ENCODE results near the gene HERPUD2. TPM values are rescaled to one million over a fixed set of nuclear protein-coding genes. Genes with fewer than 3 reads are reported as not detected.
"Not testable (repeated sequence)": the region's sequence is repeated elsewhere in the genome, so short reads cannot be mapped to it uniquely, and the experiment has no call there.

HERPUD2 gene
- total and polyA plus RNA-seq, 11 donors: 6.4 to 26.3 (median 16.5) TPM

- Histone ChIP-seq H3K4me1 (peaks cover 0 to 24% (median 7%) of the 10 kb centered on the region in 12 donors), H3K27me3 (no peaks in the 10 kb centered on the region), H3K9me3 (no peaks in the 10 kb centered on the region), H3K36me3 (peaks cover 0 to 44% (median 24%) of the 10 kb centered on the region in 9 donors), H3K4me3 (no peak overlapping the region), H3K27ac (no peak overlapping the region)
- ATAC-seq (no peak), DNase-seq (no peak)
- intact Hi-C loops (cut with DNase I): no loop called here
- TF ChIP-seq POLR2A (IDR thresholded peaks at IDR 0.05) (no peak), CTCF (IDR thresholded peaks at IDR 0.05) (no peak)
- WGBS, 4 donors: 79 to 88% (median 84%) methylated on average over 3 of the region's 3 CpGs
These were observed 23.9 kb downstream of the HERPUD2 start for GRCh38 chr7:35670856-35671569.

- ATAC-seq; intact Hi-C loops (cut with DNase I): not testable (repeated sequence)
These were observed 34.5 kb downstream of the HERPUD2 start for GRCh38 chr7:35660411-35660810.

DNA sequence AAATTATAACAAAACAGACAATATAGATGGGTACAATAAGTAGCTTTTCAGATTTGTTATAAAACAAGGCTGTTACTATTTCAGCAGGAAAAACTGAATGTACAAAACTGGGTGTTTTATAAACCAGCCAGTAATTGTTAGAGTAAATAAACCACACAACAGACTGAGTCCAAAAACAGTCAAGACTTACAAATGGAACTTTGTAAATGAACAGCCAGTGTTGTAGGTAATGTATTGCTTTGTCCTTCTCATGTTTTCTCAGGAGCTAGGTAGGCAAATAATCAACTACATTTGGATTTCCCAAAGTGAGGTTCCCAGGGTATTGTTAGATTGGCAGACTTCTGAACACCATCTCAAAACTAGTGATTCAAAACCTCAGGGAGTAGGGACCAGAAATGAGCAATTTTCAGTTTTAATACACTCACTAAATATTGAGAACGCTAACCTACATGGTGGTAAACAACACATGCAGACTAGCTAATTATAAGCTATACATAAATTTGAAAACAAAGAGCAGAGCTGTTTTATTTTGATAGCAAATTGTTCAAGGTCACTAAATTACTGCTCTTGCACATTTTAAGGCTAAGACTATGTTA is 36.2 kb downstream of the HERPUD2 start:
- Histone ChIP-seq H3K27ac (no peak overlapping the region), H3K9me3 (peaks cover 0 to 19% (median 0%) of the 10 kb centered on the region in 12 donors), H3K4me3 (no peak overlapping the region), H3K36me3 (peaks cover 0 to 25% (median 6%) of the 10 kb centered on the region in 9 donors), H3K27me3 (no peaks in the 10 kb centered on the region), H3K4me1 (no peaks in the 10 kb centered on the region)
- WGBS, 4 donors: 89 to 97% (median 95%) methylated on average over 1 of the region's 1 CpG
- intact Hi-C loops (cut with DNase I): no loop called here
- DNase-seq: no peak
- no peak for TF ChIP-seq POLR2A (IDR thresholded peaks at IDR 0.05)
- no peak for TF ChIP-seq CTCF (IDR thresholded peaks at IDR 0.05)
- no peak for ATAC-seq

More at GRCh38 chr7:35660411-35660810, 34.5 kb downstream of the HERPUD2 start:
- not testable (repeated sequence) for H3K4me1 ChIP-seq, H3K27me3 ChIP-seq, H3K27ac ChIP-seq, H3K4me3 ChIP-seq, DNase-seq
- H3K36me3 ChIP-seq: peaks cover 0 to 36% (median 13%) of the 10 kb centered on the region in 9 donors
- H3K9me3 ChIP-seq: peaks cover 0 to 24% (median 0%) of the 10 kb centered on the region in 12 donors
- WGBS, 4 donors: 95 to 100% (median 98%) methylated on average over 3 to 4 of the region's 4 CpGs

DNA sequence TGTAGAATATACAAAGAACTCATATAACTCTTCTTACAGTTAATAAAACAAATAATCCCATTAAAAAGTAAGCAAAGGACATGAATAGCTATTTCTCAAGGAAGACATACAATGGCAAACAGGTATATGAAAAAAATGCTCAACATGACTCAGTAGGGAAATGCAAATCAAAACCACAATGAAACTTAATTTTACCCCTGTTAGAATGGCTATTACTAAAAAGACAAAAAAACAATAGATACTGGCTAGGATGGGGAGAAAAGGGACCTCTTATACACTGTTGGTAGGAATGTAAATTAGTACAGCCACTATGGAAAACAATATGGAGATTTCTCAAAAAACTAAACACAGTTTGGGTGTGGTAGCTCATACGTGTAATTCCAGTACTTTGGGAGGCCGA is 37.8 kb downstream of the HERPUD2 start:
- DNase-seq (no peak), ATAC-seq (no peak)
- H3K27ac ChIP-seq: no peak overlapping the region
- WGBS, 4 donors: 96 to 100% (median 99%) methylated on average over 2 of the region's 2 CpGs
- H3K4me3 ChIP-seq: no peak overlapping the region
- peaks cover 0 to 32% (median 6%) of the 10 kb centered on the region in 12 donors for H3K9me3 ChIP-seq
- TF ChIP-seq CTCF (IDR thresholded peaks at IDR 0.05) (no peak), POLR2A (IDR thresholded peaks at IDR 0.05) (no peak)
- H3K27me3 ChIP-seq: no peaks in the 10 kb centered on the region
- intact Hi-C loops (cut with DNase I): no loop called here
- no peaks in the 10 kb centered on the region for H3K4me1 ChIP-seq
- H3K36me3 ChIP-seq: peaks cover 0 to 26% (median 6%) of the 10 kb centered on the region in 9 donors

DNA sequence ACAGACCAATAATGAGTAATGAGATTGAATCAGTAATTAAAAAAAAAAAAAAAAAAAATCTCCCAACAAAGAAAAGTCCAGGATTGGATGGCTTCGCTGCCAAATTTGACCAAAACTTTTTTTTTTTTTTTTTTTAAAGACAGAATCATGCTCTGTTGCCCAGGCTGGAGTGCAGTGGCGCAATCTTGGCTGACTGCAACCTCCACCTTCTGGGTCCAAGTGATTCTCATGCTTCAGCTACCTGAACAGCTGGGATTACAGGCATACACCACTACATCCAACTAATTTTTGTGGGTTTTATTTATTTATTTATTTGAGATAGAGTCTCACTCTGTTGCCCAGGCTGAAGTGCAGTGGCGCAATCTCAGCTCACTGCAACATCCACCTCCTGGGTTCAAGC is 40.4 kb downstream of the HERPUD2 start:
- intact Hi-C loops (cut with DNase I): not testable (repeated sequence)
- WGBS, 4 donors: 90 to 99% (median 96%) methylated on average over 3 of the region's 3 CpGs
- H3K9me3 ChIP-seq: peaks cover 0 to 30% (median 6%) of the 10 kb centered on the region in 12 donors

More for the DNA sequence above, 40.4 kb downstream of the HERPUD2 start:
- not testable (repeated sequence) for DNase-seq, H3K4me3 ChIP-seq, H3K27me3 ChIP-seq, H3K27ac ChIP-seq, H3K4me1 ChIP-seq, ATAC-seq
- H3K36me3 ChIP-seq: peaks cover 0 to 33% (median 6%) of the 10 kb centered on the region in 9 donors

All from heart left ventricle (tissue), 16 donors.